Measurements from ENCODE around the gene ZC3H10. TPM values are rescaled to one million over a fixed set of nuclear protein-coding genes. Genes with fewer than 3 reads are reported as not detected.
"Not testable (repeated sequence)": the region's sequence is repeated elsewhere in the genome, so short reads cannot be mapped to it uniquely, and the experiment has no call there.

ZC3H10 gene
- total RNA-seq, 1 donor from 2014 or later, result 5.5 TPM

- DNase-seq (ENCODE audit: low read depth), result peak; percentile 86
These were observed 35.6 kb downstream of the ZC3H10 start for GRCh38 chr12:56153678-56154065.

DNA sequence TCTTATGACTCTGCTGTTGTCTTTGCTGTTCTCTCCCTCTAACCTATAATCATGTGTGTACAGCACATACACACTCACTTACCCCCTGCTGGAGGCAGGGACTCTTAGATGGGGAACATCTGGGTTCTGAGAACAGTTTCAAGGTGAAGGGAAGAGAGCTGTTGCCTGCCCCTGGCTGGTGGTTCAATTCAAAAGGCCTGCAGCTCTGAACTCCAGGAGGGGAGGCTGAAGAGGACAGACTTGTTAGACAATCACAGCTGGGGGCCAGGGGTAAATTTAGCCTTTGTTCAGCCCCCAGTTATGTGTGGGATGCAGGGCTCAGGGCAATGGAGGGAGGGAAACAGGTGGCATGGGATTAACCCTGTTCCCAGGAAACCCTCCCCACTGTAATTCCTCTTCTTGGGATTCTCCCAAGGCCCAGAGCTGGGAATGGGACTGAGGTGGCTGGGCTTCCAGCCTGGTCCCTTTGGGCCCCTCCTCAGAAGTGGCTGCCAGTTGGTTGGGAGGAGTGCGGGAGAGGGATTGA, 36.2 kb downstream of the ZC3H10 start:
- peak; percentile 97 for DNase-seq (ENCODE audit: low read depth)

- DNase-seq (ENCODE audit: low read depth), result no peak
These were observed 36.8 kb downstream of the ZC3H10 start for GRCh38 chr12:56154818-56155217.

- peak; percentile 15 for DNase-seq (ENCODE audit: low read depth)
These were observed 37.3 kb downstream of the ZC3H10 start for GRCh38 chr12:56155256-56155845.

DNA sequence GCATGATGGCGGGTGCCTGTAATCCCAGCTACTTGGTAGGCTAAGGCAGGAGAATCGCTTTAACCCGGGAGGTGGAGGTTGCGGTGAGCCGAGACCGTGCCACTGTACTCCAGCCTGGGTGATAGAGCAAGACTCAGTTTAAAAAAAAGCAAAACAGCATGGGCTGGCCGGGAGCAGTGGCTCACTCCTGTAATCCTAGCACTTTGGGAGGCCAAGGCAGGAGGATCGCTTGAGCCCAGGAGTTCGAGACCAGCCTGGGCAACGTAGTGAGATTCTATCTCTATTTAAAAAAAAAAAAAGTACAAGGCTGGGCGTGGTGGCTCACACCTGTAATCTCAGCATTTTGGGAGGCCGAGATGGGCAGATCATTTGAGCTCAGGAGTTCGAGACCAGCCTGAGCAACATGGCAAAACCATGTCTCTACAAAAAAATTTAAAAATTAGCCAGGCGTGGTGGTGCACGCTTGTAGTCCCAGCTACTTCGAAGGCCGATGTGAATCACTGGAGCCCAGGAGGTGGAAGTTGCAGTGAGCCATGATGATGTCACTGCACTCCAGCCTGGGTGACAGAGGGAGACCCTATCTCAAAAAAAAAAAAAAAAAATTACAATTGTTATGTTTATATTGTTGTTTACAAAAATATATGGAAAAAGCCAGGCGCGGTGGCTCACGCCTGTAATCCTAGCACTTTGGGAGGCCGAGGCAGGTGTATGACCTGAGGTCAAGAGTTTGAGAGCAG, 38.6 kb downstream of the ZC3H10 start:
- not testable (repeated sequence) for DNase-seq (ENCODE audit: low read depth)

- peak; percentile 90 for DNase-seq (ENCODE audit: low read depth)
These were observed 39.3 kb downstream of the ZC3H10 start for GRCh38 chr12:56157201-56158028.

DNA sequence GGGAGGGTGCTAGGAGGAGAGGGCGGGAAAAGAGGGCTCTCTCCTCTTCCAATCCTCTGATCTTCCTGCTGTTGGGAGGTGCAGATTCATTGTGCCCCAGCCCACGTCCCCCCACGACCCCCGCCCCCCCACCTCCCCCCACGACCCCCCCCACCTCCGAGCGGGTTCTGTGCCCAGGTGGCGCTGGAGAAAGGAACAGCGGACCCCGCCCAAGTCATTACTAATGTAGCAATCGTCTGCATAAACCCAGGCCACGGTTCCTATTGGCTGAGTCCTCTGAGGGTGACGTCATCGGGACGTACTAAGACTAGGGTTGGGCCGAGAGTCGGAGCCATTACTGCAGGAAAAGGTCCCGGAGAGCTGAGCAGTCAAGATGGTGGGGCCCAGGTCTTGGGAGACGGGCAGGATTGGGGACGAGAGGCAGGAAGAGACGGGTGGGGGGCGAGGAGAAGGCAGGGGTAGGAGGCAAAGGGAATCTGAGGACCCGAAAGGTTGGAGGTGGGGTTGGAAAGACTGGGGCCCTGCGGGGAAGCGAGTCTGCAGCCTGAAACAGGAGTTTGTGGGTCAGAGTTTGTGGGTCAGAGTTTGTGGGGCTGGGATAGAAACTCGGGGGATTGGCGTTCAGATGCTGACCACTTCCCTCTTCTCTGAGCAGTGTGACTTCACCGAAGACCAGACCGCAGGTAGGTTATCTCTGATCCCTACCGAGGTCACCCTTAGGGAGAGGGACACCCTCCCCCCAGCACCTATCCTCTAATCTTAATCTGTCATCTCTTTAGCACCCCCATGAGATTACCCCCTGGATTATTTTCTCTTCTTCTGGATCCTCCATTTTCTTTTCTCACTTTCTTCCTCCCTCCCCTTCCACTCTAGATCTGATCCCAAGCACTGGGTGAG, 40.2 kb downstream of the ZC3H10 start, which contains the start of gene MYL6:
Gene MYL6 (plus strand): TSS at position 331 of the 897 bp plus-strand sequence. CDS start 43 bp downstream, at position 374.
- DNase-seq (ENCODE audit: low read depth), result peak; percentile 99

GRCh38 chr12:56158926-56159461, 40.9 kb downstream of the ZC3H10 start:
- peak; percentile 91 for DNase-seq (ENCODE audit: low read depth)

DNA sequence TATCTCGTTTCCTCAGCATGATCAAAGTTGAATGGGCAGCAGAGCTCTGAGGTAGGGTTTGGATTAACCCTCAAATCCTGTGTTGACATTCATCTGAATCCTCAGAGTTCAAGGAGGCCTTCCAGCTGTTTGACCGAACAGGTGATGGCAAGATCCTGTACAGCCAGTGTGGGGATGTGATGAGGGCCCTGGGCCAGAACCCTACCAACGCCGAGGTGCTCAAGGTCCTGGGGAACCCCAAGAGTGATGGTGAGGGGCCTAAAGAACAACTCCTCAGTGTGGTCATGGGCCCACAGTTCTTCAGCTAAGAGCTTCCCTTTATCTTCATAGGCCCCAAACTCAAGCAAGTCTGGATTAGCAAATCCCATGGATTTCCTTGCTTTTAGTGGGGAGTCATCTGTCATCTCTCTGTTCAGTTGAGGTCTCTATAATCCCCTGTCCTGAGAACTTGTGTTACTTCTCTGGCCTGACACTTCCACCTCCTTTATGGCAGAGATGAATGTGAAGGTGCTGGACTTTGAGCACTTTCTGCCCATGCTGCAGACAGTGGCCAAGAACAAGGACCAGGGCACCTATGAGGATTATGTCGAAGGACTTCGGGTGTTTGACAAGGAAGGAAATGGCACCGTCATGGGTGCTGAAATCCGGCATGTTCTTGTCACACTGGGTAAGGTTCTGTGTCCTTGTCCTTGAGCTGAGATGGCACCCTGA, 41.6 kb downstream of the ZC3H10 start:
- DNase-seq (ENCODE audit: low read depth), result no peak

- DNase-seq (ENCODE audit: low read depth), result no peak
These were observed 42.2 kb downstream of the ZC3H10 start for GRCh38 chr12:56160193-56160763.

- no peak for DNase-seq (ENCODE audit: low read depth)
These were observed 43.0 kb downstream of the ZC3H10 start for GRCh38 chr12:56160894-56161689.

- DNase-seq (ENCODE audit: low read depth), result peak; percentile 40
These were observed 43.8 kb downstream of the ZC3H10 start for GRCh38 chr12:56161690-56162351.

GRCh38 chr12:56162468-56163290, 44.6 kb downstream of the ZC3H10 start:
- DNase-seq (ENCODE audit: low read depth), result no peak

DNA sequence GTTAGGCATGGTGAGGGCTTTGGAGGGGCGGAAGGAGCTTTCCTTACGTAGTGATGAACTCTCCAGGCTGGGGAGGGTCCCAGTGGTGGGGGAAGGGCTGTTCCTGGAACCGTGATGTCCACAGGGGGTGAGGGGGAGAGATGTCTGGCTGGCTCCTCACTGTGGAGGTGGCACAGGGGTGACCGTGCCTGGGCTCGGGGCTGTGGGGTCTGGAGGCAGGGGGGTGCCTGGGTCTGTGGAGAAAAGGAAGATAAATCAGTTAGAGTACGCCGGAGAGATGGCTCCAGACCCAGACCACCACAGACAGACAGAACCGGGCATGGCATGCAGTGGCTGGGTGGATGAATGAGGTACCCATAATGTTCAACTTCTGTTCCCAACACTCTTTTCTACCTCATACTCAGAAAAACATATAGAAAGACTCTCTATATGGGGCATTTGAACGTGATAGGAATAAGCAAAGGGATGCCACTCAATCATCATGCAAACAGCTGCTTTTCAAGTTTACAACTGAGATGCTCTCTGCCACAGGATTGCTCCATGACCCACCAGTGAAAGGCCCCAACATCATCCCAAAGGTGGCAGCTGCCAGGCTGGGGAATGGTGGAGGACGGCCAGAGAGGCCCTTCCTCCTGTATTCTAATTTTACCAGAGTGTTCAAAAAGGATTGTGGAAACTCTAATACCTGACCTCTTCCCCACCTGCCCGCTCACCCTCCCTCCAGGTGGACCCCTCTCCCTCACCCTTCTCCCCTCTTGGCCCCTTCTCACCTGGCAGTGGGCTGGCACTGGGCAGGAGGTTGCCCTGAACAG, 45.7 kb downstream of the ZC3H10 start:
- peak; percentile 60 for DNase-seq (ENCODE audit: low read depth)

DNA sequence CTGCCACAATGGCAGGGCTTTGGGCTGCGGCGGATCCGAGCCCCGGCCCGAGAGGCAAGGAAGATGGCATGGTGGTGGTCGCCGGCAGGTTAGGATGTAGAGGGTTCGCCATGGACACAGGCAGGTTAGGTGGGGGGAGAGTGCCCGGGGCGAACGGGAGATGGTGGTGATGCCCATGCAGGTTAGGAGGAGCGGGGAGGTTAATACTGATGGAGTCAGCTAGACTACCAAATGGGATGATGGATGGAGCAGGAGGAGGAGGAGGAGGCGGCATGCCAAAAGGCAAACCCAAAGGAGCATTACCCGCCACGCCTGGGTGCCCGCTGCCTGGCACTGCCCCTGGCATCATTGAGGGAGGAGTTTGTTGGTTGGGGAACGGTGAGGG, 46.3 kb downstream of the ZC3H10 start:
- peak; percentile 18 for DNase-seq (ENCODE audit: low read depth)

- peak; percentile 82 for DNase-seq (ENCODE audit: low read depth)
These were observed 47.3 kb downstream of the ZC3H10 start for GRCh38 chr12:56165369-56165768.
